HEK293 (cell line): ENCODE data around the gene DDIT4.

Experiments used
- SCRT1 ChIP-seq: fragments of 450-650 bp; formaldehyde crosslinking; IDR thresholded peaks from 2 replicates; pipeline ENCODE4 v1.5.1; 2016; ENCODE audit warnings: missing biosample characterization, missing genetic modification characterization, borderline replicate concordance
- TRIM28 ChIP-seq: IDR thresholded peaks from 2 replicates; pipeline ENCODE4 v1.6.1; 2011; ENCODE audit warnings: low read length, control low read depth, borderline replicate concordance
- WT1 ChIP-seq: fragments of 450-650 bp; formaldehyde crosslinking; IDR thresholded peaks from 2 replicates; pipeline ENCODE4 v1.5.1; 2016; ENCODE audit warnings: missing biosample characterization, missing genetic modification characterization
- ZNF114 ChIP-seq: fragments of 450-650 bp; formaldehyde crosslinking; IDR thresholded peaks from 2 replicates; pipeline ENCODE4 v1.5.0; 2017; ENCODE audit warnings: missing biosample characterization, missing genetic modification characterization
- ZNF266 ChIP-seq: fragments of 450-650 bp; formaldehyde crosslinking; IDR thresholded peaks from 2 replicates; pipeline ENCODE4 v1.5.1; 2016; ENCODE audit warnings: missing biosample characterization, missing genetic modification characterization, low read depth
- ZNF302 ChIP-seq: fragments of 450-650 bp; formaldehyde crosslinking; IDR thresholded peaks from 2 replicates; pipeline ENCODE4 v1.5.1; 2016; ENCODE audit warnings: missing biosample characterization, missing genetic modification characterization, low read depth
- ZNF768 ChIP-seq: fragments of 450-650 bp; formaldehyde crosslinking; IDR thresholded peaks from 2 replicates; pipeline ENCODE4 v1.5.1; 2018; ENCODE audit warnings: missing biosample characterization, mild to moderate bottlenecking, missing genetic modification characterization
- ZSCAN23 ChIP-seq: fragments of 450-650 bp; formaldehyde crosslinking; IDR thresholded peaks from 2 replicates; pipeline ENCODE4 v1.5.1; 2016; ENCODE audit warnings: missing biosample characterization, missing genetic modification characterization
- TF ChIP-seq, protein P1 (sequence below): fragments of 450-650 bp; formaldehyde crosslinking; IDR thresholded peaks from 2 replicates; pipeline ENCODE4 v1.5.1; 2016; ENCODE audit warnings: missing biosample characterization, missing genetic modification characterization
- TF ChIP-seq, protein P2 (sequence below): fragments of 450-650 bp; formaldehyde crosslinking; IDR thresholded peaks from 2 replicates; pipeline ENCODE4 v1.5.1; 2016; ENCODE audit warnings: missing biosample characterization, missing genetic modification characterization
- TF ChIP-seq, protein P3 (sequence below): fragments of 450-650 bp; formaldehyde crosslinking; optimal IDR thresholded peaks from 2 replicates; pipeline ENCODE3; 2016; ENCODE audit warnings: missing biosample characterization, mild to moderate bottlenecking, missing genetic modification characterization
- TF ChIP-seq, protein P4 (sequence below): fragments of 450-650 bp; formaldehyde crosslinking; IDR thresholded peaks from 2 replicates; pipeline ENCODE4 v1.5.1; 2016; ENCODE audit warnings: missing biosample characterization, missing genetic modification characterization
- TF ChIP-seq, protein P5 (sequence below): fragments of 450-650 bp; formaldehyde crosslinking; IDR thresholded peaks from 2 replicates; pipeline ENCODE4 v1.5.1; 2016; ENCODE audit warnings: missing biosample characterization, missing genetic modification characterization
- TF ChIP-seq, protein P6 (sequence below): fragments of 450-650 bp; formaldehyde crosslinking; IDR thresholded peaks from 2 replicates; pipeline ENCODE4 v1.5.1; 2017; ENCODE audit warnings: missing biosample characterization, missing genetic modification characterization
- TF ChIP-seq, protein P7 (sequence below): fragments of 450-650 bp; formaldehyde crosslinking; IDR thresholded peaks from 2 replicates; pipeline ENCODE4 v1.5.1; 2016; ENCODE audit warnings: missing biosample characterization, missing genetic modification characterization
- TF ChIP-seq, protein P8 (sequence below): fragments of 450-650 bp; formaldehyde crosslinking; IDR thresholded peaks from 2 replicates; pipeline ENCODE4 v1.5.1; 2016; ENCODE audit warnings: missing biosample characterization, missing genetic modification characterization
- TF ChIP-seq, protein P9 (sequence below): fragments of 450-650 bp; formaldehyde crosslinking; IDR thresholded peaks from 2 replicates; pipeline ENCODE4 v1.5.1; 2017; ENCODE audit warnings: missing biosample characterization, missing genetic modification characterization

Gene DDIT4

DNA sequence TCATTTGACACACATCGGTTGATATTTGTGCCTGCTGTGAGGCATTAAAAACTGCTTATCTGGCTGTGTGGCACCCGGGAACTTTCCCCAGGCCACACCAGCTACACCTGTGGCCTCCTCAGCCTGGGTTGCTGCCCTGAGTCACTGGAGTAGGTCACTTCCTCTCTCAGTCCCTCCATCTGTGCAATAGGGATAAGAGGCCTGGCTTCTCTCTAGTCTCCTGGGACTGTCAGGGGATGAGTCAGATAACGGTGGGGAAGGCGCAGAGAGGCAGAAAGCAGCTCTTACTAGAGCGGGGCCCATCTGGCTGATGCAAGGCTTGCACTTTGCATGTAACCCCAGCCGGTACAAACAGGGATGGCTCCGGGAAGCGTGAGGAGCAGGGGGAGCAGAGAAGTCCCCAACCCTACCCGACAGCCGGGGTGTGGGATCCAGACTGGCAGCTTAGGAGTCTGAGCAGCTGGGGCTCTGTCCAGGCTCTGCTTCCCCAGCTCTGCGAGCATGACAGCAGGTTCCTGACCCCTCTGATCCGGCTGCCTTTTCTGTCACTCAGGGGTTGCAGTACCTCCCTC is 47.0 kb downstream of the DDIT4 start (continued):
- TF ChIP-seq, protein P1, sequence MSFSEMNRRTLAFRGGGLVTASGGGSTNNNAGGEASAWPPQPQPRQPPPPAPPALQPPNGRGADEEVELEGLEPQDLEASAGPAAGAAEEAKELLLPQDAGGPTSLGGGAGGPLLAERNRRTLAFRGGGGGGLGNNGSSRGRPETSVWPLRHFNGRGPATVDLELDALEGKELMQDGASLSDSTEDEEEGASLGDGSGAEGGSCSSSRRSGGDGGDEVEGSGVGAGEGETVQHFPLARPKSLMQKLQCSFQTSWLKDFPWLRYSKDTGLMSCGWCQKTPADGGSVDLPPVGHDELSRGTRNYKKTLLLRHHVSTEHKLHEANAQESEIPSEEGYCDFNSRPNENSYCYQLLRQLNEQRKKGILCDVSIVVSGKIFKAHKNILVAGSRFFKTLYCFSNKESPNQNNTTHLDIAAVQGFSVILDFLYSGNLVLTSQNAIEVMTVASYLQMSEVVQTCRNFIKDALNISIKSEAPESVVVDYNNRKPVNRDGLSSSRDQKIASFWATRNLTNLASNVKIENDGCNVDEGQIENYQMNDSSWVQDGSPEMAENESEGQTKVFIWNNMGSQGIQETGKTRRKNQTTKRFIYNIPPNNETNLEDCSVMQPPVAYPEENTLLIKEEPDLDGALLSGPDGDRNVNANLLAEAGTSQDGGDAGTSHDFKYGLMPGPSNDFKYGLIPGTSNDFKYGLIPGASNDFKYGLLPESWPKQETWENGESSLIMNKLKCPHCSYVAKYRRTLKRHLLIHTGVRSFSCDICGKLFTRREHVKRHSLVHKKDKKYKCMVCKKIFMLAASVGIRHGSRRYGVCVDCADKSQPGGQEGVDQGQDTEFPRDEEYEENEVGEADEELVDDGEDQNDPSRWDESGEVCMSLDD (tag by site-specific recombination): peak; percentile 89
- TF ChIP-seq SCRT1 (tag by site-specific recombination) (peak; percentile 98), ZNF114 (tag by site-specific recombination) (no peak), ZNF302 (tag by site-specific recombination) (no peak), ZSCAN23 (tag by site-specific recombination) (peak; percentile 73), TRIM28 (peak; percentile 87), WT1 (tag by site-specific recombination) (peak; percentile 59; the same call in 1 of the 2 replicates), ZNF266 (no peak), ZNF768 (tag by site-specific recombination) (no peak)
- TF ChIP-seq, protein P2, sequence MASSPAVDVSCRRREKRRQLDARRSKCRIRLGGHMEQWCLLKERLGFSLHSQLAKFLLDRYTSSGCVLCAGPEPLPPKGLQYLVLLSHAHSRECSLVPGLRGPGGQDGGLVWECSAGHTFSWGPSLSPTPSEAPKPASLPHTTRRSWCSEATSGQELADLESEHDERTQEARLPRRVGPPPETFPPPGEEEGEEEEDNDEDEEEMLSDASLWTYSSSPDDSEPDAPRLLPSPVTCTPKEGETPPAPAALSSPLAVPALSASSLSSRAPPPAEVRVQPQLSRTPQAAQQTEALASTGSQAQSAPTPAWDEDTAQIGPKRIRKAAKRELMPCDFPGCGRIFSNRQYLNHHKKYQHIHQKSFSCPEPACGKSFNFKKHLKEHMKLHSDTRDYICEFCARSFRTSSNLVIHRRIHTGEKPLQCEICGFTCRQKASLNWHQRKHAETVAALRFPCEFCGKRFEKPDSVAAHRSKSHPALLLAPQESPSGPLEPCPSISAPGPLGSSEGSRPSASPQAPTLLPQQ: peak; percentile 100
- TF ChIP-seq, protein P3, sequence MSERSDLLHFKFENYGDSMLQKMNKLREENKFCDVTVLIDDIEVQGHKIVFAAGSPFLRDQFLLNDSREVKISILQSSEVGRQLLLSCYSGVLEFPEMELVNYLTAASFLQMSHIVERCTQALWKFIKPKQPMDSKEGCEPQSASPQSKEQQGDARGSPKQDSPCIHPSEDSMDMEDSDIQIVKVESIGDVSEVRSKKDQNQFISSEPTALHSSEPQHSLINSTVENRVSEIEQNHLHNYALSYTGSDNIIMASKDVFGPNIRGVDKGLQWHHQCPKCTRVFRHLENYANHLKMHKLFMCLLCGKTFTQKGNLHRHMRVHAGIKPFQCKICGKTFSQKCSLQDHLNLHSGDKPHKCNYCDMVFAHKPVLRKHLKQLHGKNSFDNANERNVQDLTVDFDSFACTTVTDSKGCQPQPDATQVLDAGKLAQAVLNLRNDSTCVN (tag by site-specific recombination): no peak
- TF ChIP-seq, protein P4, sequence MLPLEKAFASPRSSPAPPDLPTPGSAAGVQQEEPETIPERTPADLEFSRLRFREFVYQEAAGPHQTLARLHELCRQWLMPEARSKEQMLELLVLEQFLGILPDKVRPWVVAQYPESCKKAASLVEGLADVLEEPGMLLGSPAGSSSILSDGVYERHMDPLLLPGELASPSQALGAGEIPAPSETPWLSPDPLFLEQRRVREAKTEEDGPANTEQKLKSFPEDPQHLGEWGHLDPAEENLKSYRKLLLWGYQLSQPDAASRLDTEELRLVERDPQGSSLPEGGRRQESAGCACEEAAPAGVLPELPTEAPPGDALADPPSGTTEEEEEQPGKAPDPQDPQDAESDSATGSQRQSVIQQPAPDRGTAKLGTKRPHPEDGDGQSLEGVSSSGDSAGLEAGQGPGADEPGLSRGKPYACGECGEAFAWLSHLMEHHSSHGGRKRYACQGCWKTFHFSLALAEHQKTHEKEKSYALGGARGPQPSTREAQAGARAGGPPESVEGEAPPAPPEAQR (tag by site-specific recombination): 0 out of 2 replicates have a peak, but pooled peaks have one; percentile 15
- TF ChIP-seq, protein P5, sequence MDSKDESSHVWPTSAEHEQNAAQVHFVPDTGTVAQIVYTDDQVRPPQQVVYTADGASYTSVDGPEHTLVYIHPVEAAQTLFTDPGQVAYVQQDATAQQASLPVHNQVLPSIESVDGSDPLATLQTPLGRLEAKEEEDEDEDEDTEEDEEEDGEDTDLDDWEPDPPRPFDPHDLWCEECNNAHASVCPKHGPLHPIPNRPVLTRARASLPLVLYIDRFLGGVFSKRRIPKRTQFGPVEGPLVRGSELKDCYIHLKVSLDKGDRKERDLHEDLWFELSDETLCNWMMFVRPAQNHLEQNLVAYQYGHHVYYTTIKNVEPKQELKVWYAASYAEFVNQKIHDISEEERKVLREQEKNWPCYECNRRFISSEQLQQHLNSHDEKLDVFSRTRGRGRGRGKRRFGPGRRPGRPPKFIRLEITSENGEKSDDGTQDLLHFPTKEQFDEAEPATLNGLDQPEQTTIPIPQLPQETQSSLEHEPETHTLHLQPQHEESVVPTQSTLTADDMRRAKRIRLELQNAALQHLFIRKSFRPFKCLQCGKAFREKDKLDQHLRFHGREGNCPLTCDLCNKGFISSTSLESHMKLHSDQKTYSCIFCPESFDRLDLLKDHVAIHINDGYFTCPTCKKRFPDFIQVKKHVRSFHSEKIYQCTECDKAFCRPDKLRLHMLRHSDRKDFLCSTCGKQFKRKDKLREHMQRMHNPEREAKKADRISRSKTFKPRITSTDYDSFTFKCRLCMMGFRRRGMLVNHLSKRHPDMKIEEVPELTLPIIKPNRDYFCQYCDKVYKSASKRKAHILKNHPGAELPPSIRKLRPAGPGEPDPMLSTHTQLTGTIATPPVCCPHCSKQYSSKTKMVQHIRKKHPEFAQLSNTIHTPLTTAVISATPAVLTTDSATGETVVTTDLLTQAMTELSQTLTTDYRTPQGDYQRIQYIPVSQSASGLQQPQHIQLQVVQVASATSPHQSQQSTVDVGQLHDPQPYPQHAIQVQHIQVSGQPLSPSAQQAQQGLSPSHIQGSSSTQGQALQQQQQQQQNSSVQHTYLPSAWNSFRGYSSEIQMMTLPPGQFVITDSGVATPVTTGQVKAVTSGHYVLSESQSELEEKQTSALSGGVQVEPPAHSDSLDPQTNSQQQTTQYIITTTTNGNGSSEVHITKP (tag by site-specific recombination): peak; percentile 97
- TF ChIP-seq, protein P6, sequence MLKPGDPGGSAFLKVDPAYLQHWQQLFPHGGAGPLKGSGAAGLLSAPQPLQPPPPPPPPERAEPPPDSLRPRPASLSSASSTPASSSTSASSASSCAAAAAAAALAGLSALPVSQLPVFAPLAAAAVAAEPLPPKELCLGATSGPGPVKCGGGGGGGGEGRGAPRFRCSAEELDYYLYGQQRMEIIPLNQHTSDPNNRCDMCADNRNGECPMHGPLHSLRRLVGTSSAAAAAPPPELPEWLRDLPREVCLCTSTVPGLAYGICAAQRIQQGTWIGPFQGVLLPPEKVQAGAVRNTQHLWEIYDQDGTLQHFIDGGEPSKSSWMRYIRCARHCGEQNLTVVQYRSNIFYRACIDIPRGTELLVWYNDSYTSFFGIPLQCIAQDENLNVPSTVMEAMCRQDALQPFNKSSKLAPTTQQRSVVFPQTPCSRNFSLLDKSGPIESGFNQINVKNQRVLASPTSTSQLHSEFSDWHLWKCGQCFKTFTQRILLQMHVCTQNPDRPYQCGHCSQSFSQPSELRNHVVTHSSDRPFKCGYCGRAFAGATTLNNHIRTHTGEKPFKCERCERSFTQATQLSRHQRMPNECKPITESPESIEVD (tag by site-specific recombination): peak; percentile 21; the same call in 1 of the 2 replicates
- TF ChIP-seq, protein P7, sequence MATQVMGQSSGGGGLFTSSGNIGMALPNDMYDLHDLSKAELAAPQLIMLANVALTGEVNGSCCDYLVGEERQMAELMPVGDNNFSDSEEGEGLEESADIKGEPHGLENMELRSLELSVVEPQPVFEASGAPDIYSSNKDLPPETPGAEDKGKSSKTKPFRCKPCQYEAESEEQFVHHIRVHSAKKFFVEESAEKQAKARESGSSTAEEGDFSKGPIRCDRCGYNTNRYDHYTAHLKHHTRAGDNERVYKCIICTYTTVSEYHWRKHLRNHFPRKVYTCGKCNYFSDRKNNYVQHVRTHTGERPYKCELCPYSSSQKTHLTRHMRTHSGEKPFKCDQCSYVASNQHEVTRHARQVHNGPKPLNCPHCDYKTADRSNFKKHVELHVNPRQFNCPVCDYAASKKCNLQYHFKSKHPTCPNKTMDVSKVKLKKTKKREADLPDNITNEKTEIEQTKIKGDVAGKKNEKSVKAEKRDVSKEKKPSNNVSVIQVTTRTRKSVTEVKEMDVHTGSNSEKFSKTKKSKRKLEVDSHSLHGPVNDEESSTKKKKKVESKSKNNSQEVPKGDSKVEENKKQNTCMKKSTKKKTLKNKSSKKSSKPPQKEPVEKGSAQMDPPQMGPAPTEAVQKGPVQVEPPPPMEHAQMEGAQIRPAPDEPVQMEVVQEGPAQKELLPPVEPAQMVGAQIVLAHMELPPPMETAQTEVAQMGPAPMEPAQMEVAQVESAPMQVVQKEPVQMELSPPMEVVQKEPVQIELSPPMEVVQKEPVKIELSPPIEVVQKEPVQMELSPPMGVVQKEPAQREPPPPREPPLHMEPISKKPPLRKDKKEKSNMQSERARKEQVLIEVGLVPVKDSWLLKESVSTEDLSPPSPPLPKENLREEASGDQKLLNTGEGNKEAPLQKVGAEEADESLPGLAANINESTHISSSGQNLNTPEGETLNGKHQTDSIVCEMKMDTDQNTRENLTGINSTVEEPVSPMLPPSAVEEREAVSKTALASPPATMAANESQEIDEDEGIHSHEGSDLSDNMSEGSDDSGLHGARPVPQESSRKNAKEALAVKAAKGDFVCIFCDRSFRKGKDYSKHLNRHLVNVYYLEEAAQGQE (tag by site-specific recombination): peak; percentile 61
- TF ChIP-seq, protein P8, sequence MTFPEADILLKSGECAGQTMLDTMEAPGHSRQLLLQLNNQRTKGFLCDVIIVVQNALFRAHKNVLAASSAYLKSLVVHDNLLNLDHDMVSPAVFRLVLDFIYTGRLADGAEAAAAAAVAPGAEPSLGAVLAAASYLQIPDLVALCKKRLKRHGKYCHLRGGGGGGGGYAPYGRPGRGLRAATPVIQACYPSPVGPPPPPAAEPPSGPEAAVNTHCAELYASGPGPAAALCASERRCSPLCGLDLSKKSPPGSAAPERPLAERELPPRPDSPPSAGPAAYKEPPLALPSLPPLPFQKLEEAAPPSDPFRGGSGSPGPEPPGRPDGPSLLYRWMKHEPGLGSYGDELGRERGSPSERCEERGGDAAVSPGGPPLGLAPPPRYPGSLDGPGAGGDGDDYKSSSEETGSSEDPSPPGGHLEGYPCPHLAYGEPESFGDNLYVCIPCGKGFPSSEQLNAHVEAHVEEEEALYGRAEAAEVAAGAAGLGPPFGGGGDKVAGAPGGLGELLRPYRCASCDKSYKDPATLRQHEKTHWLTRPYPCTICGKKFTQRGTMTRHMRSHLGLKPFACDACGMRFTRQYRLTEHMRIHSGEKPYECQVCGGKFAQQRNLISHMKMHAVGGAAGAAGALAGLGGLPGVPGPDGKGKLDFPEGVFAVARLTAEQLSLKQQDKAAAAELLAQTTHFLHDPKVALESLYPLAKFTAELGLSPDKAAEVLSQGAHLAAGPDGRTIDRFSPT (tag by site-specific recombination): peak; percentile 75; the same call in 1 of the 2 replicates
- TF ChIP-seq, protein P9, sequence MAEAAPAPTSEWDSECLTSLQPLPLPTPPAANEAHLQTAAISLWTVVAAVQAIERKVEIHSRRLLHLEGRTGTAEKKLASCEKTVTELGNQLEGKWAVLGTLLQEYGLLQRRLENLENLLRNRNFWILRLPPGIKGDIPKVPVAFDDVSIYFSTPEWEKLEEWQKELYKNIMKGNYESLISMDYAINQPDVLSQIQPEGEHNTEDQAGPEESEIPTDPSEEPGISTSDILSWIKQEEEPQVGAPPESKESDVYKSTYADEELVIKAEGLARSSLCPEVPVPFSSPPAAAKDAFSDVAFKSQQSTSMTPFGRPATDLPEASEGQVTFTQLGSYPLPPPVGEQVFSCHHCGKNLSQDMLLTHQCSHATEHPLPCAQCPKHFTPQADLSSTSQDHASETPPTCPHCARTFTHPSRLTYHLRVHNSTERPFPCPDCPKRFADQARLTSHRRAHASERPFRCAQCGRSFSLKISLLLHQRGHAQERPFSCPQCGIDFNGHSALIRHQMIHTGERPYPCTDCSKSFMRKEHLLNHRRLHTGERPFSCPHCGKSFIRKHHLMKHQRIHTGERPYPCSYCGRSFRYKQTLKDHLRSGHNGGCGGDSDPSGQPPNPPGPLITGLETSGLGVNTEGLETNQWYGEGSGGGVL: peak; percentile 93
